ENCODE results near the gene CERK. TPM values are rescaled to one million over a fixed set of nuclear protein-coding genes. Genes with fewer than 3 reads are reported as not detected.

Gene CERK
- total RNA-seq, 1 experiment from 2014 or later = 11.6 TPM

- BruUV-seq (replicated peaks) = no TSS peak
- POLR2A ChIA-PET = interaction anchor here (0.7 kb wide), 1 partner anchor 112 kb away, joined by 3 read pairs; no protein-coding TSS in a partner anchor
- peaks cover 10% of the 10 kb centered on the region for H3K27me3 Mint-ChIP-seq (ENCODE audit: insufficient read depth, unreplicated experiment)
Observed at GRCh38 chr22:46748206-46748907, 10.3 kb upstream of the CERK start.

GRCh38 chr22:46747646-46748045 lies 9.6 kb upstream of the CERK start:
- ChIA-PET POLR2A (no interaction called here), CTCF (interaction anchor here (0.6 to 2.4 kb wide), 2 partner anchors 11 to 22 kb away, joined by 3 to 11 read pairs; no protein-coding TSS in a partner anchor)
- intact Hi-C loops (cut with micrococcal nuclease) = no loop called here

More at GRCh38 chr22:46748206-46748907, 10.3 kb upstream of the CERK start:
- no peak overlapping the region for H3K4me3 Mint-ChIP-seq (ENCODE audit: unreplicated experiment)
- TF ChIP-seq CTCF (IDR thresholded peaks at IDR 0.05; ENCODE audit: unreplicated experiment) = no peak
- H3K4me1 Mint-ChIP-seq (ENCODE audit: insufficient read depth, unreplicated experiment) = no peaks in the 10 kb centered on the region
- intact Hi-C loops (cut with micrococcal nuclease) = no loop called here
- no peak overlapping the region for H3K27ac Mint-ChIP-seq (ENCODE audit: low read depth, unreplicated experiment)
- H3K36me3 Mint-ChIP-seq (ENCODE audit: insufficient read depth, unreplicated experiment) = no peaks in the 10 kb centered on the region
- CTCF ChIA-PET = interaction anchor here (0.6 to 2.4 kb wide), 2 partner anchors 10 to 23 kb away, joined by 3 to 11 read pairs; no protein-coding TSS in a partner anchor
- no peak for DNase-seq (ENCODE audit: unreplicated experiment)
- H3K9me3 Mint-ChIP-seq (ENCODE audit: unreplicated experiment) = no peaks in the 10 kb centered on the region

GRCh38 chr22:46746620-46747019 lies 8.6 kb upstream of the CERK start:
- no peak for DNase-seq (ENCODE audit: unreplicated experiment)
- ChIA-PET CTCF (interaction anchor here (0.6 kb wide), 1 partner anchor 11 kb away, joined by 3 read pairs; no protein-coding TSS in a partner anchor), POLR2A (interaction anchor here (0.7 kb wide), 1 partner anchor 12 kb away, joined by 3 read pairs; no protein-coding TSS in a partner anchor)
- Mint-ChIP-seq H3K9me3 (ENCODE audit: unreplicated experiment) (no peaks in the 10 kb centered on the region), H3K4me3 (ENCODE audit: unreplicated experiment) (no peak overlapping the region), H3K27me3 (ENCODE audit: insufficient read depth, unreplicated experiment) (peaks cover 10% of the 10 kb centered on the region), H3K36me3 (ENCODE audit: insufficient read depth, unreplicated experiment) (no peaks in the 10 kb centered on the region), H3K4me1 (ENCODE audit: insufficient read depth, unreplicated experiment) (no peaks in the 10 kb centered on the region), H3K27ac (ENCODE audit: low read depth, unreplicated experiment) (no peak overlapping the region)
- TF ChIP-seq CTCF (IDR thresholded peaks at IDR 0.05; ENCODE audit: unreplicated experiment) = no peak
- BruUV-seq (replicated peaks) = no TSS peak
- intact Hi-C loops (cut with micrococcal nuclease) = no loop called here

More at GRCh38 chr22:46747646-46748045, 9.6 kb upstream of the CERK start:
- H3K4me1 Mint-ChIP-seq (ENCODE audit: insufficient read depth, unreplicated experiment) = no peaks in the 10 kb centered on the region
- DNase-seq (ENCODE audit: unreplicated experiment) = no peak
- H3K27me3 Mint-ChIP-seq (ENCODE audit: insufficient read depth, unreplicated experiment) = peaks cover 10% of the 10 kb centered on the region
- no peak overlapping the region for H3K27ac Mint-ChIP-seq (ENCODE audit: low read depth, unreplicated experiment)
- no TSS peak for BruUV-seq (replicated peaks)
- H3K36me3 Mint-ChIP-seq (ENCODE audit: insufficient read depth, unreplicated experiment) = no peaks in the 10 kb centered on the region
- no peaks in the 10 kb centered on the region for H3K9me3 Mint-ChIP-seq (ENCODE audit: unreplicated experiment)
- no peak for TF ChIP-seq CTCF (IDR thresholded peaks at IDR 0.05; ENCODE audit: unreplicated experiment)
- H3K4me3 Mint-ChIP-seq (ENCODE audit: unreplicated experiment) = no peak overlapping the region

GRCh38 chr22:46746192-46746591 lies 8.1 kb upstream of the CERK start:
- no TSS peak for BruUV-seq (replicated peaks)
- intact Hi-C loops (cut with micrococcal nuclease) = no loop called here
- DNase-seq (ENCODE audit: unreplicated experiment) = no peak
- ChIA-PET POLR2A (interaction anchor here (0.7 kb wide), 1 partner anchor 13 kb away, joined by 3 read pairs; no protein-coding TSS in a partner anchor), CTCF (interaction anchor here (0.6 kb wide), 1 partner anchor 11 kb away, joined by 3 read pairs; no protein-coding TSS in a partner anchor)
- Mint-ChIP-seq H3K27ac (ENCODE audit: low read depth, unreplicated experiment) (no peak overlapping the region), H3K9me3 (ENCODE audit: unreplicated experiment) (no peaks in the 10 kb centered on the region), H3K4me3 (ENCODE audit: unreplicated experiment) (no peak overlapping the region), H3K27me3 (ENCODE audit: insufficient read depth, unreplicated experiment) (peaks cover 10% of the 10 kb centered on the region), H3K36me3 (ENCODE audit: insufficient read depth, unreplicated experiment) (no peaks in the 10 kb centered on the region), H3K4me1 (ENCODE audit: insufficient read depth, unreplicated experiment) (no peaks in the 10 kb centered on the region)
- no peak for TF ChIP-seq CTCF (IDR thresholded peaks at IDR 0.05; ENCODE audit: unreplicated experiment)

Measured in MCF 10A (cell line).